ENCODE data around the gene LPCAT3. TPM values are rescaled to one million over a fixed set of nuclear protein-coding genes. Genes with fewer than 3 reads are reported as not detected.

LPCAT3 gene
- total RNA-seq, 1 experiment from 2014 or later: 15.6 TPM

GRCh38 chr12:6961278-6961694, 57.0 kb downstream of the LPCAT3 start:
- peak; percentile 52 for DNase-seq (ENCODE audit: low read depth, low spot score)
- in situ Hi-C loops (cut with HindIII; ENCODE audit: low pct_unique_long_range_greater_than_20kb, low sequenced_read_pairs): no loop called here

GRCh38 chr12:6960593-6961277, 57.5 kb downstream of the LPCAT3 start:
- peak; percentile 44 for DNase-seq (ENCODE audit: low read depth, low spot score)
- in situ Hi-C loops (cut with HindIII; ENCODE audit: low pct_unique_long_range_greater_than_20kb, low sequenced_read_pairs): no loop called here

- in situ Hi-C loops (cut with HindIII; ENCODE audit: low pct_unique_long_range_greater_than_20kb, low sequenced_read_pairs): no loop called here
- no peak for DNase-seq (ENCODE audit: low read depth, low spot score)
These were observed 58.3 kb downstream of the LPCAT3 start for GRCh38 chr12:6959805-6960592.

- DNase-seq (ENCODE audit: low read depth, low spot score): no peak
- in situ Hi-C loops (cut with HindIII; ENCODE audit: low pct_unique_long_range_greater_than_20kb, low sequenced_read_pairs): no loop called here
These were observed 59.0 kb downstream of the LPCAT3 start for GRCh38 chr12:6959058-6959804.

GRCh38 chr12:6958609-6959057, 59.6 kb downstream of the LPCAT3 start:
- in situ Hi-C loops (cut with HindIII; ENCODE audit: low pct_unique_long_range_greater_than_20kb, low sequenced_read_pairs): no loop called here

GRCh38 chr12:6957741-6958608, 60.3 kb downstream of the LPCAT3 start:
- in situ Hi-C loops (cut with HindIII; ENCODE audit: low pct_unique_long_range_greater_than_20kb, low sequenced_read_pairs): no loop called here
- DNase-seq (ENCODE audit: low read depth, low spot score): no peak

More at GRCh38 chr12:6958609-6959057, 59.6 kb downstream of the LPCAT3 start:
- DNase-seq (ENCODE audit: low read depth, low spot score): no peak

- DNase-seq (ENCODE audit: low read depth, low spot score): no peak
- in situ Hi-C loops (cut with HindIII; ENCODE audit: low pct_unique_long_range_greater_than_20kb, low sequenced_read_pairs): no loop called here
These were observed 61.0 kb downstream of the LPCAT3 start for GRCh38 chr12:6957151-6957701.

GRCh38 chr12:6956021-6956727, 62.1 kb downstream of the LPCAT3 start:
- in situ Hi-C loops (cut with HindIII; ENCODE audit: low pct_unique_long_range_greater_than_20kb, low sequenced_read_pairs): no loop called here
- DNase-seq (ENCODE audit: low read depth, low spot score): no peak

- DNase-seq (ENCODE audit: low read depth, low spot score): no peak
- in situ Hi-C loops (cut with HindIII; ENCODE audit: low pct_unique_long_range_greater_than_20kb, low sequenced_read_pairs): no loop called here
These were observed 62.9 kb downstream of the LPCAT3 start for GRCh38 chr12:6955108-6956020.

GRCh38 chr12:6954316-6955107, 63.8 kb downstream of the LPCAT3 start:
- DNase-seq (ENCODE audit: low read depth, low spot score): no peak
- in situ Hi-C loops (cut with HindIII; ENCODE audit: low pct_unique_long_range_greater_than_20kb, low sequenced_read_pairs): no loop called here

GRCh38 chr12:6953442-6954315, 64.6 kb downstream of the LPCAT3 start:
- no peak for DNase-seq (ENCODE audit: low read depth, low spot score)
- in situ Hi-C loops (cut with HindIII; ENCODE audit: low pct_unique_long_range_greater_than_20kb, low sequenced_read_pairs): no loop called here

GRCh38 chr12:6952863-6953441, 65.3 kb downstream of the LPCAT3 start:
- in situ Hi-C loops (cut with HindIII; ENCODE audit: low pct_unique_long_range_greater_than_20kb, low sequenced_read_pairs): no loop called here
- DNase-seq (ENCODE audit: low read depth, low spot score): no peak

GRCh38 chr12:6952121-6952862, 66.0 kb downstream of the LPCAT3 start:
- DNase-seq (ENCODE audit: low read depth, low spot score): no peak
- in situ Hi-C loops (cut with HindIII; ENCODE audit: low pct_unique_long_range_greater_than_20kb, low sequenced_read_pairs): no loop called here
